Measurements from ENCODE around the gene RAB8B. TPM values are rescaled to one million over a fixed set of nuclear protein-coding genes. Genes with fewer than 3 reads are reported as not detected.

Gene RAB8B
- polyA plus RNA-seq, 1 donor: 23.2 TPM

DNA sequence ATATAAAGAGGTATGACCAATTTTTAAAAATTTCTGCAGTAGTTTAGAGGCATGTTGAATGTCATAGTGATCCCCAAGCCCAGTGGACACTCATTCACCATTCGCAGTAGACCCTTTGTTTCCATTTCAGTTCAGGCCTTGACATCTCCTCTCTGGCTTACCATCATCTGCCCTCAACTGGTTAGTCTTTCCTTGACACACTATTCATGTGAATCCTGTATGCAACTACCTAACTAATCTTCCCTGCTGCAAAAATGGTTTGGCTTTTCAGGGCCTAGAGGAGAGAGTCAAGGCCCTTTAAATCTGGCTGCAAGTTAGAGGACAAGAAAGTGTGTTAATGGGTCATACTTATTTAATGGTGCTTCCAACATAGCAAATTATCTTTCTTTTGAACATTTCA lies 98.9 kb downstream of the RAB8B start:
- Histone ChIP-seq H3K4me1 (ENCODE audit: control insufficient read depth, insufficient read depth, low read length) (peaks cover 4% of the 10 kb centered on the region), H3K27ac (ENCODE audit: low read length) (no peak overlapping the region), H3K36me3 (ENCODE audit: control insufficient read depth, insufficient read depth, low read length) (peaks cover 21% of the 10 kb centered on the region), H3K4me3 (ENCODE audit: low read length) (no peak overlapping the region), H3K27me3 (ENCODE audit: control insufficient read depth, insufficient read depth, low read length) (no peaks in the 10 kb centered on the region), H3K9me3 (ENCODE audit: control insufficient read depth, low read depth, low read length) (no peaks in the 10 kb centered on the region)
- DNase-seq: no peak
- WGBS (ENCODE audit: insufficient coverage, low lambda C conversion rate): no CpG with 5 or more reads among the region's 1 CpG

GRCh38 chr15:63288778-63289378 lies 99.5 kb downstream of the RAB8B start:
- peak; percentile 7 to 39 for DNase-seq
- WGBS (ENCODE audit: insufficient coverage, low lambda C conversion rate): 0% methylated on average over 1 of the region's 4 CpGs

GRCh38 chr15:63291507-63291906 lies 102.1 kb downstream of the RAB8B start:
- Histone ChIP-seq H3K4me3 (ENCODE audit: low read length) (no peak overlapping the region), H3K27me3 (ENCODE audit: control insufficient read depth, insufficient read depth, low read length) (no peaks in the 10 kb centered on the region), H3K9me3 (ENCODE audit: control insufficient read depth, low read depth, low read length) (no peaks in the 10 kb centered on the region), H3K4me1 (ENCODE audit: control insufficient read depth, insufficient read depth, low read length) (peaks cover 4% of the 10 kb centered on the region), H3K36me3 (ENCODE audit: control insufficient read depth, insufficient read depth, low read length) (peaks cover 19% of the 10 kb centered on the region), H3K27ac (ENCODE audit: low read length) (peak overlapping the region; percentile 33)
- peak; percentile 19 to 69 for DNase-seq

More at GRCh38 chr15:63288778-63289378, 99.5 kb downstream of the RAB8B start:
- Histone ChIP-seq H3K4me3 (ENCODE audit: low read length) (no peak overlapping the region), H3K9me3 (ENCODE audit: control insufficient read depth, low read depth, low read length) (no peaks in the 10 kb centered on the region), H3K27ac (ENCODE audit: low read length) (no peak overlapping the region), H3K27me3 (ENCODE audit: control insufficient read depth, insufficient read depth, low read length) (no peaks in the 10 kb centered on the region), H3K36me3 (ENCODE audit: control insufficient read depth, insufficient read depth, low read length) (peaks cover 21% of the 10 kb centered on the region), H3K4me1 (ENCODE audit: control insufficient read depth, insufficient read depth, low read length) (peaks cover 4% of the 10 kb centered on the region)

DNA sequence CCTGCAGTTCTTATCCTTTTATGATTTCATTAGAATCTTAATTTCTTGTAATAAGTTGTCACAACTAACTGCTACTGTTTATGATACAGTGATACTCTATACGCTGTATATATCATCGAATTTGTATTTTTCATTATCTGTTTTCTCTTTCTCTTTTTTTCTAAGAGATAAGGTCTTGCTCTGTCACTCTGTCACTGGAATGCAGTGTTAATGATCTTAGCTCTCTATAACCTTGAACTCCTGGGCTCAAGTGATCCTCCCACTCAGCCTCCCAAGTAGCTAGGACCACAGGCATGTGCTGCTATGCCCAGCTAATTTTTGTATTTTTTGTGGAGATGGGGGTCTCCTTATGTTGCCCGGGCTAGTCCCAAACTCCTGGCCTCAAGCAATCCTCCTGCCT lies 102.8 kb downstream of the RAB8B start:
- Histone ChIP-seq H3K36me3 (ENCODE audit: control insufficient read depth, insufficient read depth, low read length) (peaks cover 18% of the 10 kb centered on the region), H3K4me1 (ENCODE audit: control insufficient read depth, insufficient read depth, low read length) (peaks cover 4% of the 10 kb centered on the region), H3K27ac (ENCODE audit: low read length) (no peak overlapping the region), H3K9me3 (ENCODE audit: control insufficient read depth, low read depth, low read length) (no peaks in the 10 kb centered on the region), H3K4me3 (ENCODE audit: low read length) (no peak overlapping the region), H3K27me3 (ENCODE audit: control insufficient read depth, insufficient read depth, low read length) (no peaks in the 10 kb centered on the region)
- WGBS (ENCODE audit: insufficient coverage, low lambda C conversion rate): 79% methylated on average over 2 of the region's 3 CpGs
- no peak for DNase-seq

- Histone ChIP-seq H3K4me3 (ENCODE audit: low read length) (no peak overlapping the region), H3K27ac (ENCODE audit: low read length) (no peak overlapping the region), H3K4me1 (ENCODE audit: control insufficient read depth, insufficient read depth, low read length) (peaks cover 4% of the 10 kb centered on the region), H3K27me3 (ENCODE audit: control insufficient read depth, insufficient read depth, low read length) (no peaks in the 10 kb centered on the region), H3K9me3 (ENCODE audit: control insufficient read depth, low read depth, low read length) (no peaks in the 10 kb centered on the region), H3K36me3 (ENCODE audit: control insufficient read depth, insufficient read depth, low read length) (peaks cover 22% of the 10 kb centered on the region)
- WGBS (ENCODE audit: insufficient coverage, low lambda C conversion rate): 100% methylated on average over 4 of the region's 5 CpGs
- DNase-seq: no peak
Measured at GRCh38 chr15:63292771-63293170, 103.4 kb downstream of the RAB8B start.

GRCh38 chr15:63294359-63294758 lies 105.0 kb downstream of the RAB8B start:
- no peak overlapping the region for H3K4me3 ChIP-seq (ENCODE audit: low read length)
- no peak for DNase-seq
- H3K27me3 ChIP-seq (ENCODE audit: control insufficient read depth, insufficient read depth, low read length): no peaks in the 10 kb centered on the region
- peaks cover 4% of the 10 kb centered on the region for H3K4me1 ChIP-seq (ENCODE audit: control insufficient read depth, insufficient read depth, low read length)
- H3K9me3 ChIP-seq (ENCODE audit: control insufficient read depth, low read depth, low read length): no peaks in the 10 kb centered on the region
- H3K27ac ChIP-seq (ENCODE audit: low read length): no peak overlapping the region
- WGBS (ENCODE audit: insufficient coverage, low lambda C conversion rate): no CpG with 5 or more reads among the region's 3 CpGs
- peaks cover 26% of the 10 kb centered on the region for H3K36me3 ChIP-seq (ENCODE audit: control insufficient read depth, insufficient read depth, low read length)

DNA sequence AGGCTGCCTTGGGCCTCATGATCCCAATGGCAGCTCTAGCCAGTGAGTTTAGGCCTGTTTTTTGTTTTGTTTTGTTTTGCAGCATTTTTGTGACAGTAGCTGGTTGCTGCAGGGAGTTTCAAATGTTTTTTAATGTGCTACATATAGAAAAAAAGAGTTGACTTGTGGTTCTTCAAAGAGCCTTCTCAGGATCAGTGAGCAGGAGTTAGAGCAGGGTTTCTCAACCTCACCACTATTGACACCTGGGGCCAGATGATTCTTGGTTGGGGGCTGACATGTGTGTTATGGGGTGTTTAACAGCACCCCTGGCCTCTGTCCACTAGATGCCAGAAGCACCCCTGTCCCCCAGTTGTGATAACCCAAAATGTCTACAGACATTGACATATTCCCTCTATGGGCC lies 105.9 kb downstream of the RAB8B start:
- Histone ChIP-seq H3K36me3 (ENCODE audit: control insufficient read depth, insufficient read depth, low read length) (peaks cover 29% of the 10 kb centered on the region), H3K4me3 (ENCODE audit: low read length) (no peak overlapping the region), H3K4me1 (ENCODE audit: control insufficient read depth, insufficient read depth, low read length) (peaks cover 4% of the 10 kb centered on the region), H3K27me3 (ENCODE audit: control insufficient read depth, insufficient read depth, low read length) (no peaks in the 10 kb centered on the region), H3K9me3 (ENCODE audit: control insufficient read depth, low read depth, low read length) (no peaks in the 10 kb centered on the region), H3K27ac (ENCODE audit: low read length) (no peak overlapping the region)
- no peak for DNase-seq

DNA sequence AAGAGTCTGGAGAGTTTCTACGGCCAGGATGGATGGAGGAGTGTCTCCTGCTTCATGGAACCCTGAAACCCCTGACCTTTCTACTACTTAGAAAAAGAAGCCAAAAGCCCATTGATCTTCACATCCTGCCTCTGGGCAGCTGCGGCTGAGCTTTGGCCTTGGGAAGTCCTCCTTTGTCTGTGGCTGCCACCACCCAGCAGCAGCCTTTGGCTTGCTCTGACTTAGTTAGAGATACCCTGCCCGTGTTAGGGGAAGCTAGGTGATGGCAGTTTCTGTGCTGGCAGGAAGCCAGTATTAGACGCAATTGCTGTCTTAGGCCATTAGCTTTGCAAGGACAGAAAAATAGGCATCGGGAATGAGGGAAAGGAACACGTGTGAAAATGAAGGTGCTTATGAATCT lies 106.8 kb downstream of the RAB8B start:
- Histone ChIP-seq H3K4me3 (ENCODE audit: low read length) (no peak overlapping the region), H3K4me1 (ENCODE audit: control insufficient read depth, insufficient read depth, low read length) (peaks cover 4% of the 10 kb centered on the region)
- 93% methylated on average over 2 of the region's 6 CpGs for WGBS (ENCODE audit: insufficient coverage, low lambda C conversion rate)

DNA sequence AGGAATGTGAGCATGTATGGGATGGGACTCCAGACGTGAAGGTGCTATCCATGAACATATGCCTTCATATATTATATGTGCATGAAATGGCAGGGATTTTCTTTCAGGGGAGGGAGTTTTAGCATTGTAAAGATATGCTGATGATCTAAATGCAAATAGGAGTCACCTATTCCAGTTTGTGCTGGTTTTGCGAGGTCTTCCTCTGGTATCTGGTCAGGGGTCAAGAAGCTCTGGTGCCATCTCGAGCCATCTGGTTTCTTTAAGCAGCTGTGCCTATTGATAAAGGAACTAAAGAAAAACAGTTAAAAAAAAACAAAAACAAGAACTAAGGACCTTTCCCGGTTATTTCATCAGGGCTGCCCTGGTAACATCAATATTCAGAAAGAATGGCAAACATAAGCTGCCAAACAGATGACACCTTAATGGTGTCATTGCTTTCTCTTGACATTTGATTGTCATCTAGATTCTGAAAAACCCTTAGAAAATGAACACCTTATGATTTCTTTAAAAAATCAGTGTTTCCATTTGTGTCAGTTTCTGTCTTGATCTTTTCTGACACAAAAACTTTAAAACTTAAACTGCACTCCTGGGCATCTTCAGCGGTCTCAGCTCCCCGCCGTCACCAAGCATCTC lies 110.7 kb downstream of the RAB8B start:
- peaks cover 42% of the 10 kb centered on the region for H3K36me3 ChIP-seq (ENCODE audit: control insufficient read depth, insufficient read depth, low read length)

More for the DNA sequence above, 106.8 kb downstream of the RAB8B start:
- H3K9me3 ChIP-seq (ENCODE audit: control insufficient read depth, low read depth, low read length): no peaks in the 10 kb centered on the region
- no peak overlapping the region for H3K27ac ChIP-seq (ENCODE audit: low read length)
- peak in 1 of 2 donors; percentile 5 for DNase-seq
- H3K36me3 ChIP-seq (ENCODE audit: control insufficient read depth, insufficient read depth, low read length): peaks cover 27% of the 10 kb centered on the region
- H3K27me3 ChIP-seq (ENCODE audit: control insufficient read depth, insufficient read depth, low read length): no peaks in the 10 kb centered on the region

GRCh38 chr15:63301088-63301487 lies 111.7 kb downstream of the RAB8B start:
- Histone ChIP-seq H3K4me1 (ENCODE audit: control insufficient read depth, insufficient read depth, low read length) (no peaks in the 10 kb centered on the region), H3K27me3 (ENCODE audit: control insufficient read depth, insufficient read depth, low read length) (no peaks in the 10 kb centered on the region), H3K4me3 (ENCODE audit: low read length) (no peak overlapping the region), H3K9me3 (ENCODE audit: control insufficient read depth, low read depth, low read length) (no peaks in the 10 kb centered on the region), H3K36me3 (ENCODE audit: control insufficient read depth, insufficient read depth, low read length) (peaks cover 43% of the 10 kb centered on the region), H3K27ac (ENCODE audit: low read length) (no peak overlapping the region)
- no peak for DNase-seq
- WGBS (ENCODE audit: insufficient coverage, low lambda C conversion rate): no CpG with 5 or more reads among the region's 1 CpG

More for the DNA sequence above, 110.7 kb downstream of the RAB8B start:
- H3K27ac ChIP-seq (ENCODE audit: low read length): no peak overlapping the region
- no peak for DNase-seq
- 83% methylated on average over 2 of the region's 7 CpGs for WGBS (ENCODE audit: insufficient coverage, low lambda C conversion rate)
- no peaks in the 10 kb centered on the region for H3K27me3 ChIP-seq (ENCODE audit: control insufficient read depth, insufficient read depth, low read length)
- no peaks in the 10 kb centered on the region for H3K4me1 ChIP-seq (ENCODE audit: control insufficient read depth, insufficient read depth, low read length)
- no peak overlapping the region for H3K4me3 ChIP-seq (ENCODE audit: low read length)
- H3K9me3 ChIP-seq (ENCODE audit: control insufficient read depth, low read depth, low read length): no peaks in the 10 kb centered on the region

DNA sequence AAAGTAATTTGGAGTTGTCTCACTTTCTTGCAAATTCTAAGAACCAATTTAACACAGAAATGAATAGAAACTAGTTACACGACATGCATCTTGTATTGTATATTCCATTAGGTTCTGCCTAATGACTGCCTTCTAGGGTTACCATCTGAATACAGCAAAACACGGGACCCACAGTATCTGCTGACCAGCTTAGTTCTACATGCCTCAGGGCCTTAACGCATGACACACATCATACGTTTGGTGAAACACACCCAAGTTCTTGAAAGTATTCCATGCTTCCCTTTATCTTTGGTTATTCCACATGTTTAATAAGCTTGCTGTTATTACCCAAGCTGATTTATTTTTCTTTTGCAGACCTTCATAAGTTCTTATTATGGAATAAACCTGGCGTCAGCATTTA lies 115.9 kb downstream of the RAB8B start:
- no peak for DNase-seq
- H3K4me3 ChIP-seq (ENCODE audit: low read length): no peak overlapping the region
- H3K9me3 ChIP-seq (ENCODE audit: control insufficient read depth, low read depth, low read length): no peaks in the 10 kb centered on the region
- no peak overlapping the region for H3K27ac ChIP-seq (ENCODE audit: low read length)
- 80% methylated on average over 1 of the region's 5 CpGs for WGBS (ENCODE audit: insufficient coverage, low lambda C conversion rate)
- H3K36me3 ChIP-seq (ENCODE audit: control insufficient read depth, insufficient read depth, low read length): peaks cover 32% of the 10 kb centered on the region
- no peaks in the 10 kb centered on the region for H3K27me3 ChIP-seq (ENCODE audit: control insufficient read depth, insufficient read depth, low read length)
- H3K4me1 ChIP-seq (ENCODE audit: control insufficient read depth, insufficient read depth, low read length): no peaks in the 10 kb centered on the region

All from large intestine (tissue), 3 donors.